ENCODE results near the gene ARHGAP30. TPM values are rescaled to one million over a fixed set of nuclear protein-coding genes. Genes with fewer than 3 reads are reported as not detected.

Gene ARHGAP30
- total and polyA plus RNA-seq, 2 of the 8 experiments (the other 6 are each of a cell fraction or from before 2014, with no cell fraction given): 0.27 to 0.39 TPM

DNA sequence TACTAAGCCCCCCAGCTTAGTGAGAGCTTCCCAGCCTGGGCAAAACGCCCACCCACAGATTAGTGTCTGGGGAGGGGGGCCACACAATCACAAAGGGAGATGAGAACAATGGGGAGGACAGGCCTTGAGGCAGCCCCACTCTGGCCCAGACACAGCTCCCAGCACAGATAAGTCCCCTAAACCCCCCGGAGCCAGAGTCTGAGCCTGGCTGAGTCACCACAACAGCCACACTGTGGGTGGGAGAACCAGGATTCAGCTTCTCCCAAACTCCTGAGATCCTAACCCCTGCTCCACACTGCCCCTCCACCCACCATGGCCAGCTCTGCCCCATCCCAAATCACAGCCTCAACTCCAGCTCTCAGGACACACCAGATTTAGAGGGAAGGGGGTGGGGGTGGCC is 15.5 kb upstream of the ARHGAP30 start (continued):
- TF ChIP-seq RXRA (IDR thresholded peaks at IDR 0.05; ENCODE audit: insufficient read depth, low read depth, low read length): no peak
- TF ChIP-seq KDM1A (IDR thresholded peaks at IDR 0.05; ENCODE audit: borderline replicate concordance, low read length): no peak

Measured in H1 (cell line).